HepG2 (cell line): ENCODE results near the gene MORN1. TPM values are rescaled to one million over a fixed set of nuclear protein-coding genes. Genes with fewer than 3 reads are reported as not detected.

Experiments
- BHLHE40 ChIP-seq: IDR thresholded peaks from 2 replicates; pipeline ENCODE4 v1.6.1; 2011; ENCODE audit warnings: low read length, improper control_type of control experiment
- DMAP1 ChIP-seq: IDR thresholded peaks from 2 replicates; pipeline ENCODE4 v1.6.1; 2016
- DNMT1 ChIP-seq: sonication (generic); formaldehyde crosslinking; IDR thresholded peaks from 2 replicates; pipeline ENCODE4 v1.5.1; 2020; ENCODE audit warnings: mild to moderate bottlenecking, missing genetic modification reagents
- DZIP1 ChIP-seq: sonication (generic); formaldehyde crosslinking; IDR thresholded peaks from 2 replicates; pipeline ENCODE4 v1.5.0; 2020; ENCODE audit warnings: mild to moderate bottlenecking, missing genetic modification reagents
- JUN ChIP-seq: sonication (generic); formaldehyde crosslinking; IDR thresholded peaks from 2 replicates; pipeline ENCODE4 v1.4.0; 2020; ENCODE audit warnings: mild to moderate bottlenecking, missing genetic modification reagents
- MYC ChIP-seq: sonication (generic); formaldehyde crosslinking; IDR thresholded peaks from 2 replicates; pipeline ENCODE4 v1.9.0; 2021; ENCODE audit warnings: missing genetic modification reagents, borderline replicate concordance
- NCOA2 ChIP-seq: sonication (generic); formaldehyde crosslinking; IDR thresholded peaks from 2 replicates; pipeline ENCODE4 v1.8.0; 2022; ENCODE audit warnings: inconsistent platforms
- NR2C2 ChIP-seq: sonication (generic); formaldehyde crosslinking; IDR thresholded peaks from 2 replicates; pipeline ENCODE4 v1.4.0; 2020; ENCODE audit warnings: missing genetic modification reagents, mild to moderate bottlenecking, moderate library complexity, borderline replicate concordance
- PHB2 ChIP-seq: fragments of 450-650 bp; IDR thresholded peaks from 2 replicates; pipeline ENCODE4 v1.6.1; 2018; ENCODE audit not compliant: partially characterized antibody
- PHF5A ChIP-seq: IDR thresholded peaks from one replicate; pipeline ENCODE4 v1.6.1; 2018; ENCODE audit warnings: low read depth, missing genetic modification reagents; ENCODE audit not compliant: unreplicated experiment
- SMARCC2 ChIP-seq: fragments of 450-650 bp; IDR thresholded peaks from 2 replicates; pipeline ENCODE4 v1.6.1; 2017; ENCODE audit warnings: antibody characterized with exemption, mild to moderate bottlenecking
- TBL1XR1 ChIP-seq: fragments of 150-350 bp; IDR thresholded peaks from 2 replicates; pipeline ENCODE4 v1.6.1; 2014; ENCODE audit warnings: borderline replicate concordance, low read length; ENCODE audit not compliant: partially characterized antibody
- TBX3 ChIP-seq: fragments of 450-650 bp; IDR thresholded peaks from 2 replicates; pipeline ENCODE4 v1.6.1; 2017; ENCODE audit warnings: antibody characterized with exemption, mild to moderate bottlenecking, inconsistent platforms, borderline replicate concordance
- TFDP2 ChIP-seq: sonication (generic); formaldehyde crosslinking; IDR thresholded peaks from 2 replicates; pipeline ENCODE4 v1.4.0; 2020; ENCODE audit warnings: missing genetic modification reagents
- U2AF1 ChIP-seq: fragments of 200-400 bp; formaldehyde crosslinking; optimal IDR thresholded peaks from 2 replicates; pipeline ENCODE3; 2017; ENCODE audit warnings: mild to moderate bottlenecking, low read depth, low read length
- ZIK1 ChIP-seq: sonication (generic); formaldehyde crosslinking; IDR thresholded peaks from 2 replicates; pipeline ENCODE4 v1.5.0; 2020; ENCODE audit warnings: mild to moderate bottlenecking, low read depth, missing genetic modification reagents, borderline replicate concordance
- ZNF235 ChIP-seq: sonication (generic); formaldehyde crosslinking; IDR thresholded peaks from 2 replicates; pipeline ENCODE4 v1.8.1; 2023; ENCODE audit warnings: mild to moderate bottlenecking, missing genetic modification reagents, borderline replicate concordance
- ZNF34 ChIP-seq: sonication (generic); formaldehyde crosslinking; IDR thresholded peaks from 2 replicates; pipeline ENCODE4 v1.4.0; 2020; ENCODE audit warnings: mild to moderate bottlenecking, missing genetic modification reagents, borderline replicate concordance
- ZNF615 ChIP-seq: sonication (generic); formaldehyde crosslinking; IDR thresholded peaks from 2 replicates; pipeline ENCODE4 v1.5.0; 2020; ENCODE audit warnings: mild to moderate bottlenecking, missing genetic modification reagents, borderline replicate concordance
- ZNF709 ChIP-seq: sonication (generic); formaldehyde crosslinking; IDR thresholded peaks from 2 replicates; pipeline ENCODE4 v1.5.0; 2020; ENCODE audit warnings: mild to moderate bottlenecking, missing genetic modification reagents
- ZNF746 ChIP-seq: sonication (generic); formaldehyde crosslinking; IDR thresholded peaks from 2 replicates; pipeline ENCODE4 v1.8.0; 2022; ENCODE audit warnings: mild to moderate bottlenecking, missing genetic modification reagents
- polyA plus RNA-seq, 8 experiments: library from polyadenylated mRNA; depleted of rRNA in 3 of 8; stranded (reverse) in 7 of 8; unstranded in 1 of 8; fragments of >200 nt; fragmentation: Illumina TruSeq in 4 of 8; extraction: Trizol in 4 of 8; gene quantifications; 2 replicates each; pipeline versions ENCODE4 v1.2.1 to v1.2.3, GENCODE V29; 2011 to 2016; ENCODE audit warnings: low read depth in 4 of 8, missing spikeins in 1 of 8, mixed read lengths in 1 of 8; ENCODE audit not compliant: insufficient read depth in 1 of 8
- total RNA-seq, 5 experiments: library from RNA; depleted of rRNA; stranded (reverse); fragments of >200 nt; fragmentation: Illumina TruSeq; extraction: Trizol; gene quantifications; 2 replicates each; pipeline ENCODE4 v1.2.3, GENCODE V29; 2016; ENCODE audit warnings: low read depth in 1 of 5
- TF ChIP-seq, protein P1 (sequence below): sonication (generic); formaldehyde crosslinking; IDR thresholded peaks from 2 replicates; pipeline ENCODE4 v1.8.1; 2023; ENCODE audit warnings: mild to moderate bottlenecking, moderate library complexity, missing genetic modification reagents
- TF ChIP-seq, protein P2 (sequence below): IDR thresholded peaks from 2 replicates; pipeline ENCODE4 v1.6.1; 2016; ENCODE audit warnings: missing biosample characterization, missing genetic modification reagents, low read depth
- TF ChIP-seq, protein P3 (sequence below): sonication (generic); formaldehyde crosslinking; IDR thresholded peaks from 2 replicates; pipeline ENCODE4 v1.4.0; 2020; ENCODE audit warnings: mild to moderate bottlenecking, missing genetic modification reagents

The MORN1 gene
- total and polyA plus RNA-seq, 2 of the 13 experiments (the other 11 are each of a cell fraction or from before 2014, with no cell fraction given) = 3.1 to 6.5 TPM

DNA sequence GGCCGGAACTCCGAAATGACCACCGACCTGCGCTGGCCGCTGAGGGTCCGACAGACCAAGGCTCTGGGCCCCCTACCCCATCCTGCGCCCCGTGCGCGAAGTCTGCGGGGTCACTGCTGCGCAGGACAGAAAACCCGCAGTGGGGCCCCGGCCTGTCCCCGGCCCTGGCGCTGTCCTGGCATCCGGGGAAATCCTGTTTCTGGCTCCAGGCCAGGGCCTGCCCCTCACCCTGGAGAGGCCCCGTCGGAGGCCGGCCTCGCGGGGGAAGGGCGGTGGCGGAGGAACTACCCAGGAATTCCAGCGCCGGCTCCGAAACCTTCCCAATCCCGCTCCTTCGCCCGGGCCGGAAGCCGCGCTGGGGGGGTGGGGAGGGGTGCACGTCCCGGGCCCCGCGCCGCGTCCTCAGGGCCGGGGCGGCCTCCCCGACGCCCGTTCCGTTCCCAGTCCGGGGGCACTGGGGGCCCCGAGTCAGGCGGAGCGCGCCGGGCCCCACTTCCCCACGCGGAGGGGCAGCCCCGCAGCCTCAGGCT, 77.0 kb downstream of the MORN1 start (continued):
- TF ChIP-seq TBL1XR1 (no peak), TFDP2 (CRISPR knock-in tag) (no peak), ZIK1 (CRISPR knock-in tag) (no peak), NCOA2 (CRISPR knock-in tag) (0 out of 2 replicates have a peak, but pooled peaks have one; percentile 27), BHLHE40 (no peak), DMAP1 (CRISPR knock-in tag) (no peak), ZNF615 (CRISPR knock-in tag) (no peak), TBX3 (no peak), PHB2 (no peak), JUN (CRISPR knock-in tag) (no peak), SMARCC2 (no peak), ZNF34 (CRISPR knock-in tag) (no peak), U2AF1 (no peak), DNMT1 (CRISPR knock-in tag) (no peak), ZNF709 (CRISPR knock-in tag) (no peak), PHF5A (CRISPR knock-in tag) (no peak), NR2C2 (CRISPR knock-in tag) (no peak), ZNF235 (CRISPR knock-in tag) (no peak), ZNF746 (no peak), MYC (CRISPR knock-in tag) (no peak; the same call in 1 of the 2 replicates), DZIP1 (CRISPR knock-in tag) (no peak)
- TF ChIP-seq, protein P1, sequence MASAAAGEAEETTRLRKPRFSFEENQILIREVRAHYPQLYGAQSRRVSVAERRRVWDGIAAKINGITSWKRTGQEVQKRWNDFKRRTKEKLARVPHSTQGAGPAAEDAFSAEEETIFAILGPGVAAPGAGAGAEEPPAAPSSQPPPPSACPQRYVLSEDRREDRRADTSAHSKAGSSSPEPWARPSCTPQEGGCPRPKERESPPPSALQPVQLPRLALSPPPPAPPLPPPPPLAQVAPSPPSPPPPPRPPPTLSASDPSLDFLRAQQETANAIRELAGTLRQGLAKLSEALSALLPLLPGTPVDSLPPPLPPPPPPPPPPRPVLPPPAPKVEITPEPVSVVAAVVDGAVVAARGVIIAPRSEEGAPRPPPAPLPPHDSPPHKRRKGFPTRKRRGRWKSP (CRISPR knock-in tag) = no peak
- TF ChIP-seq, protein P2, sequence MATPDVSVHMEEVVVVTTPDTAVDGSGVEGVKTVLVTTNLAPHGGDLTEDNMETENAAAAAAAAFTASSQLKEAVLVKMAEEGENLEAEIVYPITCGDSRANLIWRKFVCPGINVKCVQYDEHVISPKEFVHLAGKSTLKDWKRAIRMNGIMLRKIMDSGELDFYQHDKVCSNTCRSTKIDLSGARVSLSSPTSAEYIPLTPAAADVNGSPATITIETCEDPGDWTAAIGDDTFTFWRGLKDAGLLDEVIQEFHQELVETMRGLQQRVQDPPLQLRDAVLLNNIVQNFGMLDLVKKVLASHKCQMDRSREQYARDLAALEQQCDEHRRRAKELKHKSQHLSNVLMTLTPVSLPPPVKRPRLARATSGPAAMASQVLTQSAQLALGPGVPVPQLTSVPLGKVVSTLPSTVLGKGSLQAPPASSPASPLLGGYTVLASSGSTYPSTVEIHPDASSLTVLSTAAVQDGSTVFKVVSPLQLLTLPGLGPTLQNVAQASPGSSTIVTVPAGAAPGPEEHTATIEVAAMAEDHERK (CRISPR knock-in tag) = no peak
- TF ChIP-seq, protein P3, sequence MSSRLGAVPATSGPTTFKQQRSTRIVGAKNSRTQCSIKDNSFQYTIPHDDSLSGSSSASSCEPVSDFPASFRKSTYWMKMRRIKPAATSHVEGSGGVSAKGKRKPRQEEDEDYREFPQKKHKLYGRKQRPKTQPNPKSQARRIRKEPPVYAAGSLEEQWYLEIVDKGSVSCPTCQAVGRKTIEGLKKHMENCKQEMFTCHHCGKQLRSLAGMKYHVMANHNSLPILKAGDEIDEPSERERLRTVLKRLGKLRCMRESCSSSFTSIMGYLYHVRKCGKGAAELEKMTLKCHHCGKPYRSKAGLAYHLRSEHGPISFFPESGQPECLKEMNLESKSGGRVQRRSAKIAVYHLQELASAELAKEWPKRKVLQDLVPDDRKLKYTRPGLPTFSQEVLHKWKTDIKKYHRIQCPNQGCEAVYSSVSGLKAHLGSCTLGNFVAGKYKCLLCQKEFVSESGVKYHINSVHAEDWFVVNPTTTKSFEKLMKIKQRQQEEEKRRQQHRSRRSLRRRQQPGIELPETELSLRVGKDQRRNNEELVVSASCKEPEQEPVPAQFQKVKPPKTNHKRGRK (CRISPR knock-in tag) = no peak
